ENCODE measurements around the gene MDFIC. TPM values are rescaled to one million over a fixed set of nuclear protein-coding genes. Genes with fewer than 3 reads are reported as not detected.

MDFIC gene
- total and polyA plus RNA-seq, 2 donors from 2014 or later: 9.8 to 32.9 TPM

DNA sequence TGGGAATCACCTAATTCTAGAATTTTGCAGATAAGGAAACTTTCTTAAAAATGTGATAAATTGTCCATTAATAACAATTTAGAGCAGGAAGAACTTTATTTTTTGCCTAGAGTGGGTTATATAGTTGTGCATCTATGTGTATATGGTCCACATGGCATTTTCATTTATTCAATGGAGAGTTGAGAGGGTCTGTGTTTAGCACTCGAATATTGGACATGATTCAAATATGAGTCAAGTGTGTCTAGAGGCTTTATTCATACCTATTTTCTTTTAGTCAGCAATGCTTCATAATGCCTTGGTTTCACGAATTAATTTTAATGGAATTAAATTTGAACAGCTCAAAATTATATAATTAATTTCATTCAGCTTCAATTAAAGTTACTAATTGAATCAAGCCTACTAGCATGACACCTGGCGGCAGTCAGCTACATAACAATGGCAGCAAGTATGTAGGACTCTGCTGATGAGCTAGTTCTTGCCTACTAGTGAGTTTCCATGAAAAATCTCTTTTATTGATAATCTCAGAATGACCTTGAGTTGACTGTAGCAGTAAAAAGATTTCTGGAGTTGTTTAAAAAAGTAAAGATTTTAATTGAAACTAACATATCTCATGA lies 17.7 kb downstream of the MDFIC start:
- H3K9ac ChIP-seq (ENCODE audit: low read length in 3 of 3): no peak overlapping the region
- no peak for FAIRE-seq
- no peaks in the 10 kb centered on the region for H3K27me3 ChIP-seq (ENCODE audit: control insufficient read depth, insufficient read depth, low read length)
- DNase-seq: no peak
- no peak overlapping the region for H3K27ac ChIP-seq (ENCODE audit: low read depth in 2 of 2, low read length in 2 of 2)
- TF ChIP-seq, protein P1, sequence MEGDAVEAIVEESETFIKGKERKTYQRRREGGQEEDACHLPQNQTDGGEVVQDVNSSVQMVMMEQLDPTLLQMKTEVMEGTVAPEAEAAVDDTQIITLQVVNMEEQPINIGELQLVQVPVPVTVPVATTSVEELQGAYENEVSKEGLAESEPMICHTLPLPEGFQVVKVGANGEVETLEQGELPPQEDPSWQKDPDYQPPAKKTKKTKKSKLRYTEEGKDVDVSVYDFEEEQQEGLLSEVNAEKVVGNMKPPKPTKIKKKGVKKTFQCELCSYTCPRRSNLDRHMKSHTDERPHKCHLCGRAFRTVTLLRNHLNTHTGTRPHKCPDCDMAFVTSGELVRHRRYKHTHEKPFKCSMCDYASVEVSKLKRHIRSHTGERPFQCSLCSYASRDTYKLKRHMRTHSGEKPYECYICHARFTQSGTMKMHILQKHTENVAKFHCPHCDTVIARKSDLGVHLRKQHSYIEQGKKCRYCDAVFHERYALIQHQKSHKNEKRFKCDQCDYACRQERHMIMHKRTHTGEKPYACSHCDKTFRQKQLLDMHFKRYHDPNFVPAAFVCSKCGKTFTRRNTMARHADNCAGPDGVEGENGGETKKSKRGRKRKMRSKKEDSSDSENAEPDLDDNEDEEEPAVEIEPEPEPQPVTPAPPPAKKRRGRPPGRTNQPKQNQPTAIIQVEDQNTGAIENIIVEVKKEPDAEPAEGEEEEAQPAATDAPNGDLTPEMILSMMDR (IDR thresholded peaks at IDR 0.05; ENCODE audit: borderline replicate concordance, extremely low read depth, insufficient read depth): no peak
- no peaks in the 10 kb centered on the region for H3K36me3 ChIP-seq (ENCODE audit: control insufficient read depth in 2 of 3, insufficient read depth in 3 of 3, low read length in 3 of 3)
- no peak overlapping the region for H3K4me3 ChIP-seq (ENCODE audit: low read length in 3 of 3)
- H3K4me1 ChIP-seq (ENCODE audit: control insufficient read depth in 2 of 3, insufficient read depth in 2 of 3, low read depth in 1 of 3, low read length in 3 of 3): peaks cover 0 to 8% (median 0%) of the 10 kb centered on the region in 3 donors
- H3K9me3 ChIP-seq (ENCODE audit: control insufficient read depth in 2 of 3, insufficient read depth in 1 of 3, low read length in 3 of 3): no peaks in the 10 kb centered on the region
- intact Hi-C loops (cut with DNase I): no loop called here

DNA sequence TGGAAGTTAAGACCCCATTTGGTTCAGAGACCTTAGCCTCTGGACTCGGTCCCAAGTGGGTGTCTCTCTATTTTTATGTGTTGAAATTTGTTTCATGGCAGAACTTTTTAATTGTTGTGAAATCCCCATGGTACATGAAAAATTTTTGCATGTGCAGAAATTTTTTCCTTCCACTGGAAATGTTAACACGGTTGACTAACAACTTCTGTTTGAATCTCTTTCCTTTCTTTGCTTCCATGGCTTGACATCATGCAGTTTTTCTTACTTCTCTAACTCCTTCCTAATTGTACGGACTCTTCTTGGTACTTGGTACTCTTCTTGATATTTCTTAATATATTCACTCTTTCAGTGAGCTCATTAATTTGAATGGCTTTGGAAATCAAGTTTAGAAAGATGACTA lies 18.3 kb downstream of the MDFIC start:
- H3K9me3 ChIP-seq (ENCODE audit: control insufficient read depth in 2 of 3, insufficient read depth in 1 of 3, low read length in 3 of 3): no peaks in the 10 kb centered on the region
- TF ChIP-seq, protein P1 (IDR thresholded peaks at IDR 0.05; ENCODE audit: borderline replicate concordance, extremely low read depth, insufficient read depth): no peak
- FAIRE-seq: no peak
- no peaks in the 10 kb centered on the region for H3K27me3 ChIP-seq (ENCODE audit: control insufficient read depth, insufficient read depth, low read length)
- intact Hi-C loops (cut with DNase I): no loop called here
- DNase-seq: no peak
- no peak overlapping the region for H3K27ac ChIP-seq (ENCODE audit: low read depth in 2 of 2, low read length in 2 of 2)
- H3K4me1 ChIP-seq (ENCODE audit: control insufficient read depth in 2 of 3, insufficient read depth in 2 of 3, low read depth in 1 of 3, low read length in 3 of 3): peaks cover 0 to 8% (median 0%) of the 10 kb centered on the region in 3 donors
- no peaks in the 10 kb centered on the region for H3K36me3 ChIP-seq (ENCODE audit: control insufficient read depth in 2 of 3, insufficient read depth in 3 of 3, low read length in 3 of 3)
- no peak overlapping the region for H3K4me3 ChIP-seq (ENCODE audit: low read length in 3 of 3)
- H3K9ac ChIP-seq (ENCODE audit: low read length in 3 of 3): no peak overlapping the region

DNA sequence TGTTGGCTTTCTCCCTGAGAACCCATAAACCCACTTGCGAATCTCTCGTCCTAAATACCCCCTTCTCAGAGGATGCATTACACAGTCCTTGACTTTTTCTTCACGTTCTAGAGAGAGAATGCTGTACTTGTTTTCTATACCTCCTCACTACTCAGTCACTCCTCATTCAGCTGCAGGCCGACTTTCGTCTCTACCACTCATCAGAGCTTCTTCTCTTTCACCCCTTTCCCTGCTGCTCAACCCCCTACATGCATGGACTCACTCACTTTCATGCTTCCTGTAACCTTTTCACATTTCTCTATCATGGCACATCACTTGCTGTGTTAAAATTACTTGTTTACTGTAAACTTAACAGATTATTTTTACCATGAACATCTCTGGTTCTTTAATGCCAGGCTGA lies 19.8 kb downstream of the MDFIC start:
- DNase-seq (no peak), FAIRE-seq (no peak)
- Histone ChIP-seq H3K9ac (ENCODE audit: low read length in 3 of 3) (no peak overlapping the region), H3K4me3 (ENCODE audit: low read length in 3 of 3) (no peak overlapping the region), H3K27me3 (ENCODE audit: control insufficient read depth, insufficient read depth, low read length) (no peaks in the 10 kb centered on the region), H3K9me3 (ENCODE audit: control insufficient read depth in 2 of 3, insufficient read depth in 1 of 3, low read length in 3 of 3) (no peaks in the 10 kb centered on the region), H3K27ac (ENCODE audit: low read depth in 2 of 2, low read length in 2 of 2) (no peak overlapping the region), H3K4me1 (ENCODE audit: control insufficient read depth in 2 of 3, insufficient read depth in 2 of 3, low read depth in 1 of 3, low read length in 3 of 3) (no peaks in the 10 kb centered on the region), H3K36me3 (ENCODE audit: control insufficient read depth in 2 of 3, insufficient read depth in 3 of 3, low read length in 3 of 3) (no peaks in the 10 kb centered on the region)
- intact Hi-C loops (cut with DNase I): no loop called here
- TF ChIP-seq, protein P1 (IDR thresholded peaks at IDR 0.05; ENCODE audit: borderline replicate concordance, extremely low read depth, insufficient read depth): no peak
